Measurements from ENCODE around the gene POLR3B.
"Not testable (repeated sequence)": the region's sequence is repeated elsewhere in the genome, so short reads cannot be mapped to it uniquely, and the experiment has no call there.

The POLR3B gene

DNA sequence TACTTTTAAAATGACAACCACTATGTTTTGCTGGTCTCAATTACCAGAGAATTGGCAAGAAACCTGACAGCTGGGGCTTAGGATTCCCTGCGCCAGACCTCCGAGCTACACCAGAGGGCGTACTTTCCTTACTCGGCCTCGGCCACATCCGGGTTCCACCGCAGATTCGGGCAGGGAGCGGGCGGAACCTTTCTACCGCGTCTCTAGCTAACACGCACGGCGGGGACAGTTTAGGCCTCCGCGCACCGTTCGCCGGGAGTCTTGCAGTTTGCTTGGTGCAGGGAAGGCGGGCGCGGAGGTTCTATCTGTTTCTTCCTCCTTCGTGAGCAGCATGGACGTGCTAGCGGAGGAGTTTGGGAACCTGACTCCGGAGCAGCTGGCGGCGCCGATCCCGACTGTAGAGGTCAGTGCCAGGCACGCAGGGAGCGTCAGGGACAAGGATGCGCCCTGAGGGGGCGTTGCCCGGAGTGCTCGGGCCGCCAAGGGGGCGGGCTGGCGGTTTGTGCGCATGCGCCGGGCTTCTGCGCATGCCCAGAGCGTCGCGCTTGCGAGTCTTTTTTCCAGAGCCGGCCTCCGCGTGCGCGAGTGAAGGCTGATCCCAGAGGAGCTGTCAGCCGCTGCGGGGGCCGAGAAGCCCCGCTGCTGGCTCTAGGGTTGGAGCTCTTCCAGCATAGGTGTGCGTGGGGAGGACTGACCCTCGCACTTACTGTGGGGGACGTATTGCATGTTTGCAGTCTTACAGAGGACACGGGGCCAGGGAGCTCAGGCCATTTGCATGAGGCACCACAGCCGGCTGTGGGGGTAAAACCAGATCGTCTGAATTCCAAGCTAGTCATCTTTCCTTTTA, at the start of gene POLR3B:
Gene POLR3B (plus strand): TSS at position 200 of the 847 bp plus-strand sequence. CDS start 132 bp downstream, at position 332.
- FAIRE-seq: no peak

DNA sequence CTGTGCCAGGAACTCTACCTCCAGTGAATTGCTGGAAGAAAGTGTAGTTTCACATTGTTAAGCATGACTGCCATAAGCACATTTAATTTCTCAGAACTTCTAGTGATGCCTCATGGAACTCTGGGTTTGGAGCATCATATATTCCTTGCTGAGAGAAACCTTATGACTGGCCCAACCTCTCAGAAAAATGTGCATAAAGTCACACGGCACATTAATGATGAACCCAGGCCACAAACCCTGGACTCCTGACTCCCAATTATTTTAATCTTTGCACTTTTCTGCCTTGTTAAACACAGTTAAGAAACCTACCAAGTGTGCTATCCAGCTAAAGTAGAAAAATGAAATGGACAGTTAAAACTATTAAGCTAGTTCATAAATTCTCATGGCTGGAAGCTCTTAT, 49.4 kb upstream of the POLR3B start:
- FAIRE-seq: no peak

DNA sequence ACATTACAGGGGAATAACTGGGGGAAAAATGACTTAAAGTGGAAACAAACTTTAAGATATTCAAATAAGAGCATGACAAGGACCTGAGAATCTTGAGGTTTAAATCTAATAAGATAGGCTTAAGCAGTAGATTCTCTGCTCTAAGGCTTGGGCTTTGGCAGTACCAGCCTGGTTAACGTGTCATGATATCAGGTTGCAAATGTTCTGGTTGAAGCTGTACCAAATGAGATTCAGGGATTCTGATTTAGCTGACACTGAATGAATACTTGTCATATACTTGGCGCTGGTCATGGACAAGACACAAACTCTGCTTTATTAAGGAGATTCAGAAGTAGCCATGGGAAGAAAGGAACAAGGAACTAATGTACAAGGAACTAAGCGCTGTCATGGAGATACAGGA, 48.9 kb upstream of the POLR3B start:
- FAIRE-seq: no peak

DNA sequence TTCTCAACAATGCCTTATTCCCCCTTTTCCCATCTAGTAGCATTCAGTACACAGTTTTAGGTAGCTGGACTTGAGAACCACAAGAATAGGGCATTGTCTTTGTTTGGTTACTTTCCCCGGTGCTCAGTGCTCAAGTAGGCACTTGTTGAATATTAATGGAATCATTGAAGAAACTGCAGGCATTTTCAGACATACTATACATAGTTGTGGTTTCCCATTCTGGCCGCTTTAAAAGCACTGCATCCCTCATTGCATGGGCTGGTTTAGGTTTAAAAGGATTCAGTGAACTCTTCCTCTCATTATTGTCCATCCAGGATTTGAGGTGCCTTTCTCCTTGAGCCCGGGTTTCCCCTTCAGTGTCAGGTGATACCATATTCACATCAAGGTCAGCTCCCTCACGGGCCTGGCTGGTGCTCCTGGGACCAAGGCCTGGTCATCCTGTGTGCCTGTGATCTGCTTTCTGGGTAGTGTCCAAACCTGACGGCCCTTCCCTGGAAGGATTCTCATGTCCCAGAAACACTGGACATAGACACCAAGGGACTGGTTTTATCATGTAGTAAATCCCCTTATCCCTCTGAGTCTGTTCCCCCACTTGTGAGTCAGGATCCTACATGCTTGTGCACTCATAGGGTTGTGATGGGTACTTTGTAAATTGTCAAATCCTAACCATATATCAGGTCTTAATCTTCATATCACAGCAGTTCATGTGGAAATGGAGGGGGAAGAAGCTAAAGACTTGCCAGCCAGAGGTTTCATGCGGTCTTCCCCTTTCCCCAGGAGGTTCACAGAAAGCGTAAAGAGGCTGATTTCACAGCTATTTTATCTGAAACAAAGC, 47.7 kb upstream of the POLR3B start:
- FAIRE-seq: no peak

DNA sequence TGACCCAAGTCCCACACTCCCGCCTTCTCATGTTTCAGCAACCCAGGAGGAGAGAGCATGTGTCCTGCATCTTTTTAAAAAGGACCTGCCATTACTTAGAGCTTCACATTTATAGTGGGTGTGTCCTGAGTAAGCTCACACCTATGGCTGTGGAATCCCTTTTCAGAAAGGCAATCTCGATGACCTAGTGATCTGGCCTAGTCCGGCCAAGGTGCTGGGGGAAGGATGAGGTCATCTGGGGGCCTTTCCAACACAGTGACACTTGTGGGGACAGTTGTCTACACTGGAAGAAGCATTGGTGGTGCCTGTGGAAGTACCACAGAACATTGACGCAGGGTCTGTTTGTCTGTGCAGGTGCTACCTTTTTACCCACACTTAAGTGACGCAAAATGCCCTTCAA, 46.9 kb upstream of the POLR3B start:
- no peak for FAIRE-seq

DNA sequence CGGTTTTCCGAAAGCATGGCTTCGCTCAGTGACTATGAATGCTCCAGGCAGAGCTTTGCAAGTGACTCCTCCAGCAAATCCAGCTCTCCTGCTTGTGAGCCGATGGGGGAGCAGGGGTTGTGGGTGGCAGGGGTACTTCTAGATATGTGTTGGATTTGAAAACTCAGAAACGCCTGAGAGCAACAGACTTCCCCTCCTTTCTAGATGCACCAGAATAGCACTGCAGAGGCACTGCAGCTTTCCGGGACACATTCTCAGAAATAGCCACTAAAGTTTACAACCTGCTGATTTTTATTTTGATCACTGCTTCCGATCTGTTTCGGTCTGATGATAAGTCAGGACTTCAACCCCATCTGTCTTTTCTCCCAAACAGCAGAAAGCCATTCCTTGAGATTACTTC, 46.4 kb upstream of the POLR3B start:
- no peak for FAIRE-seq

DNA sequence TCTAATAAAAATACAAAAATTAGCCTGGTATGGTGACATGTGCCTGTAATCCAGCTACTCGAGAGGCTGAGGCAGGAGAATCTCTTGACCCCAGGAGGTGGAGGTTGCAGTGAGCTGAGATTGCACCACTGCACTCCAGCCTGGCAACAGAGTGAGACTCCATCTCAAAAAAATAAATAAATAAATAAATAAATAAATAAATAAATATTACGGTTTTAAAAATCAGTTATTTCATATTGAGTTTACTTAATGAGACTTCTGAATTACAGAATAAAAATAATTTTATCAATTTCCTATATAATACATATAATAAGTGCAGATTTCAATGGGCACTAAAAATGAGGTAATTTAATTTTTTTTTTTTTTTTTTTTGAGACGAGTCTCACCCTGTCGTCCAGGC, 44.1 kb upstream of the POLR3B start:
- FAIRE-seq: not testable (repeated sequence)

DNA sequence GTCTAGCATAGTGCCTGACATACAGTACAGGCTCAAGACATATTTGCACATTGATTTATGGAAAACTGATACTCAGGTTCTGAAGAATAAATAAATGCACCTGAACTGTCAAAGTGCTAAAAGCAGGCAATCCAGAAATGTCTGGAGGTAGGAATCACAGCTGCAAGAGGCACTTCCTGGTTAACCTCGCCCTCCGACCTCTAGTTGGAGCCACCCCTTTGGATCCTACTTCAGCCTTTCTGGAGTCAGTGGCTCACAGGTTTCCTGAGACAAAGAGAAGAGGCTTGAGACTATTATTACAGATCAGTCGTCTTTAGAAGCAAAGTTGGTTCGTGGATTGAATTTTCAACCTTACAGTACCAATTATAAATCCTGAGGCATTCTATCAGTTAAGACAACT, 42.0 kb upstream of the POLR3B start:
- FAIRE-seq: no peak

DNA sequence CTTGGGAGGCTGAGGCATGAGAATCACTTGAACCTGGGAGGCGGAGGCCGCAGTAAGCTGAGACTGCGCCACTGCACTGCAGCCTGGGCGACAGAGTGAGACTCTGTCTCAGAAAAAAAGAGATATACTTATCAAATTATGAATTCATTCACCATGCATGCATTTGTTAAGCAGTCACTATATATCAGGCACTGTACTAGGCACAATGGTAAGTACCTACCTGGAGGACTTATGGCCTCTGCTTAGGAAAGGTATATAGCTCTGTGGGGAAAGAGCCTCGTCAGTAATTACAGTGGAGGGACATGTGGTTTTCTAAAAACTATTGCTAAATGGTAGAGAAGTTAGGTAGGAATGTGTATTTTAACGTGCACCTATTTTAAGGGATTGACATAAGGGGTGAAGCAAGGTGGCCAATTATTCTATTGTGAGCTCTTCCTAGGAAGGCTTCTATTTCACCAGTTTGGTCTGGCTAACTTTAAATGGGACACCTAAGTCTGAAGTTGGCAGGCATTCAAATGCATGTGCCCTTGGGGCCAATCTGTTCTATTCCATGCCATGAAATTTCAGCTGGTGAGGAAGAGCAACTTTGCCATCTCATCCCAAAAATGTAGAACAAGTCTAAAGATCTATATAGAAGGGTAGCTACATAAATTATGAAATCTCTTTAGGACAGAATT, 40.0 kb upstream of the POLR3B start:
- no peak for FAIRE-seq

DNA sequence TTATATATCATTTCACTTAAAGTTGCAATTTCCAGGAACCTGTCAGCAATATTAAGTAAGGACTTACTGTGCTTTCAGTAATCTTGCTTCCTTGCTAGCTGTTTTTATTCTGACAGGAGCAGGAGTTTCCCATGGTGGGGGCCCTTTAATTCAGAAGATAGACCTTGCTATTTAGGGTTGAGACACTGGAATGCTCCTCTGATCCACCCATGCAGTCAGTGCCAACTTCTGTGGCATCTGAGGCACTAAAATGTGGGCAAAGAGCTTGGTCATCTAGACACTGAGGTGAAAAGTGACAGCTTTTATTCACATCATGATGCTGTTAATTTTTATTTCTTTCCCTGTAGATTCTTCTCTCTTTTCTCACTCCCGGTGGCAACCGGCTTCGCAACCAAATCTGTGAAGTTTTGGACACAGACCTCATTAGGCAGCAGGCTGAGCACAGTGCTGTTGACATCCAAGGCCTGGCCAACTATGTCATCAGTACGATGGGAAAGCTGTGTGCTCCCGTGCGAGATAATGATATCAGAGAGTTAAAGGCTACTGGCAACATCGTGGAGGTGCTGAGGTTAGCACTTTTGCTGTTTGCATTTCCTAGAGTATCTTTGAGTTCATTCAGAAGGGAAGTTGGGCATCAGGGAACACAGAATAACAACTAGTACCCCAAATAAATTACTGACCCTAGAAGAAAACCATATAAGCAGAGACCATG, 36.3 kb upstream of the POLR3B start:
- no peak for FAIRE-seq

DNA sequence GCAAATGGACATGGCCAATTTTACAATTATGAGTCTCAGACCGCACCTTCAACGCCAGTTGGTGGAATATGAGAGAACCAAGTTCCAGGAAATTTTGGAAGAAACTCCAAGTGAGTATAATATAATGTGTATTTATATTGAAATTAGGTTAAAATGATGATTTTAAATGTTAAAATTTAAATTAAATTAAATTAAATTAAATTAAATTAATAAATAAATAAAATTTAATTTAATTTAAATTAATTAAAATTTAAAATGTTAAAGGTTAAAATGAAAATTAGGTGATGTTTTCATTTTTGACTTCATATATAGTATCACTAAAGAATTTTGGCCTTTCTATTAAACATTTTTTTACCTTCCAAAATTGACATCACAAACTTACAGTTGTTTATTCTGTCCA, 34.0 kb upstream of the POLR3B start:
- FAIRE-seq: peak; percentile 92

DNA sequence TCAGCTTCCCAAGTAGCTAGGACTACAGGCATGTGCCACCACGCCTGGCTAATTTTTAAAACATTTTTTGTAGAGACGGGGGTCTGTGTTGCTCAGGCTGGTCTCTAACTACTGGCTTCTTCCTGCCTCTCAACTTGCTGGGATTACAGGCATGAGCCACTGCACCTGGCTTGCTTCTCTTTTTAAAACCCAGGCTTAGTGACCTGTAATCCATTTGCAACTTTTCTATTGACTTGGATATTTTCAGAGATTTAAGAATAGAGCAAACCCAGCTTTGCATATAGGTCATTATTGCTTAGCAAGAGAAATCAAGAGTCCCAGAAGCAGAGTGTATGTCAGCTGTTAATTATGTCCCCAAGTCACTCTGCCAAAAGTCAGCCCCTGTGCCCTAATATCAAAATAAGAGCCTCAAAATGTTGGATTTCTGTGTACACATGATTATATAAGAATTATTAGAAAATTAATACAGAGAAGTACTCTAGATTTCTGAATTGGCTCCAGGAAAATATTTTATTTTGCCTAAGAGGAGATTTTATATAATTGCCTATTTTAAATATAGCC, 30.2 kb upstream of the POLR3B start:
- no peak for FAIRE-seq

DNA sequence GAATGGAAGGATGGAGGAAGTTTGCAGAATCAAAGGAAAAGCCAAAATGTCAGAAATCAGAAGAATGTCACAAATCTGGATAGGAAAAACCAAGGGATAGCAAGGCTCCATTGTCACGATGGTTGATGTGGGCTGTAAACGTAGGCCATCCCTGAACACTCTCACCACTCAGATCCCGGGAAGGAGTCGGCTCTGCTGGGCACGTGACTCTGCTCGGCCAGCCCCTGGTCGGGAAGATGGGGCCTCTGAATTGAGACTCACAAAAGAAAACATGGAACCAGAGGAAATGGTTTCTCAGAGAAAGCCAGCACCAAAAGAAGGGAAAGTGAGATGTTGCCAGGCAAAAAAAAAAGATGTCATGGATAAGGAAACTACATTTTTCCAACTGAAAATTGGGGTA, 28.8 kb upstream of the POLR3B start:
- FAIRE-seq: no peak

DNA sequence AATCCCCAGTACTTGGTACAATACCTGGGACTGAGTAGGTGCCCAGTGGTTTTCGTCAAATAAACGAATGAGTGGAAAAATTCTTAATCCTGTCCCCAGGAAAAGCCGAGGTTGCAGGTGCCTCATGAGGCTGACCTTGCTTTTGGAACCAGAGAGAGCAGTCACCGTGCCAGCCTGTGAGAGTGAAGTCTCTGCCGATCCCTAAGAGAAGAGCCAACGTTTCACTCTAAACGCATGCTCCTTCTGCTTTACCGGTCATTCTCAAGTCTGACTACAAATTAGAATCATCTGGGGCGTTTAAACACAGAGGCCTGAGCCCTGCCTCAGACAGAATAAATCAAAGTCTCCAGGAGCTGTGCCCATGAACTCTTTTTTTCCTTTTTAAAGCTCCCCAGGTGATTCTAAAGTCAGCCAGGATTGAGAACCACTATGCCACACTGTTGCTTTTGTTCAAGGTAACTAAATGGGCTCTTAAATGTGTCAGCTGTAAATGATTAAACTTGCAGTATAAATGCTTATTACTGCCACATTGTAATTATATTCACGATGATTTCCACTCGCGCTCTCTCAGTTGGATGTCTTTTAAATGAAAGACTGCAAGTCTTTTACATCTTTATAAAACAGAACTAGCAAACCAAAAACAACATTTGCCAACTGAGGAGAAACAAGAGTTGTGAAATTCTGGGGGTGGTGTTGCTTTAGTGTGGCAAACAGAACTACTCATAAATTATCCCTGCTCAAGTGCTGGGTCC, 28.1 kb upstream of the POLR3B start:
- FAIRE-seq: no peak

DNA sequence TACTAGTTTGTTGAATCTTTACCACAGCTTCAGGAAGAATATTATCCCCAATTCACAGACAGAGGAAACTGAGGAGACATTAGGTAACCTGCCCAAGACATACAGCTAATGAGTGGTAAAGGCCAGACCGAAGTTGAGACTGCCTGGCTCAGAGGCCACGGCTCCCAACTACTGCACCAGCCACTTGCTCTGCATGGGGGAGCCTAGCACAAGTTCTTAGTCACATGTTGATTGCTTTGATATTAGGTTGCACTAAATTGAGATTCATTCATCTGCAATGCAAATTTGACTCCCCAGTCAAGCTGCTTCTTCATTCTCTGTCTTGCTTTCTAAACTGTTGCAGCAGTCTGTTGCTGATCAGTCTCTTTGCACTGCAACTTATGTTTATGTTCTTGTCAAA, 25.9 kb upstream of the POLR3B start:
- FAIRE-seq: no peak

DNA sequence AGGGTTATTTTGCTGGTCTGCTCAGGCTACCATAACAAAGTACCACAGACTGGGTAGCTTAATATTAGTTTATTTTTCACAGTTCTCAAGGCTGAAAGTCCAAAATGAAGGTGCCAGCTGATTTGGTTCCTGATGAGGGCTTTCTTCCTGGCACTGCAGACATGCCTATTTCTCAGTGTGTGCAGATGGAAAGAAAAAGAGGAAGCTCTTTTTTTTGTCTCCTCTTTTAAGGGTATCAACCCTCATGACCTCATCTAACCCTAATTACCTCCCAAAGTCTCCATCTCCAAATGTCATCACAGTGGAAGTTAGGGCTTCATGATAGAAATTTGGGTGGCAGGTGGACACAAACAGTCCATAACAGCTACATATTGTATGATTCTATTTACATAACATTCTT, 25.0 kb upstream of the POLR3B start:
- no peak for FAIRE-seq

DNA sequence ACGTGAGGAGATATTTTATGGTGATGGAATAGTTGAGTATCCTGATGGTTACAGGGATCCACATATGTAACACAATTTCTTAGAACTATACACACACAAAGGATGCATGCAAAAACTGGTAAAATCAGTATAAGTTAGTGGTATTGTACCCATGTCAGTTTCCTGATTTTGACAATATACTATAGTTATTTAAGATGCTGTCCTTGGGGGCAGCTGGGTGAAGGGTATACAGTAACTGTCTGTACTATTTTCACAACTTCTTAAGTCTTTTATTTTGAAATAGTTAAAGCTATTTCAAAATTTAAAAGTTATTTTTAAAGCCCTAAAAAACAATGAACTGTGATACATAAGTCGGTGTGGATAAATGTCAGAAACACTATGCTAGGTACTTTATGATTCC, 24.5 kb upstream of the POLR3B start:
- FAIRE-seq: no peak

DNA sequence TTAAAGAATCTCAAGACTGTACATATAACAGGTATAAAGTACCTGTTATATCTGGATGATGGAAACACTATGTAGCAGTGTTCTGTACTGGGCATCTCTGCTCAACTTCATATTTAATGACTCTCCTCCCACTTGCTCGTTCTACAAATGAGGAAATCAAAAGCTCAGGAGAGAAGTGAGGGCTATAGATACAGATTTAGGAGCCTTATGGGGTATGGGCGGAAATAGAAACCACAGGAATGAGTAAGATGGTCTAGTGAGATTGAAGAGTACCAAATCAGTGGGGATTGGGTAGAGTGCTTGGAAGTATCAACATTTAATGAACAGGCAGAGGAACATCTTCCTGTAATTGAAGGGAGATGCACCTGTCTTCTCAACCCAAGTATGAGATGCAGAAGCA, 23.8 kb upstream of the POLR3B start:
- no peak for FAIRE-seq

DNA sequence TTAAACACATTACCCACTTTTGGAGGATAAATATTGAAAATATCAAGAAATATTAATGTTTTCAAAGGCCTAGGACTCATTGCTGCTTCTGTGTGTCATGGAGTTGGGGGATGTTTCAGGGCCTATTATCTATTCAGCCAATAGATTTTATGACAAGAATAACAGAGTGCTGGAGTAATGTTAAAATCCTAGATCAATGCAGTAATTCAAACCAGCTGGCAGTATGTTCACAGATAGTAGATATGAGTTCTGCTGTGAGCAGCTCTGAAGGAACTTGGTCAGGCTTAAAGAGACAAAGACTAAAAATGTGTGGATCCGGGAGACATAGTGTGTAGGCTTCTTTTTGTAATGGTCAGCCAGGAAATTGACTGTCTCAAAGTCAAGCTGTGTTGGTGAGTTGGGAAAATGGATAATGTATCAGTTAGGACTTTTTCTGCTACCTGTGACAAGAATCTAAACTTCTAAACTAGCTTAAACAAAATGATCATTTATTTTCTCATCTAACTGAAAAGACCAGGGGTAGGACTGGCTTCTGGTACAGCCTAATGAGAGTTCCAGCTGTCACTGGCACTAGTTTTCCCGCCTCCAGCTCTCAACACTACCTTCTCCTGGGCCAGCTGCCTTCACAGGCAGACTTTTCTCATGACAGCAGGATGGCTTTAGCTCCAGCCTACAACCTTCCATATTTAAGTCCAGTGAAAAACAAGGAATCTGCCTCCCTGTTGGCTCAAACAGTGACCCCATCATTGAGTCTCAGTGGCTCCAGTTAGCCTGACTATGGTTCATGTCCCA, 16.3 kb upstream of the POLR3B start:
- no peak for FAIRE-seq

DNA sequence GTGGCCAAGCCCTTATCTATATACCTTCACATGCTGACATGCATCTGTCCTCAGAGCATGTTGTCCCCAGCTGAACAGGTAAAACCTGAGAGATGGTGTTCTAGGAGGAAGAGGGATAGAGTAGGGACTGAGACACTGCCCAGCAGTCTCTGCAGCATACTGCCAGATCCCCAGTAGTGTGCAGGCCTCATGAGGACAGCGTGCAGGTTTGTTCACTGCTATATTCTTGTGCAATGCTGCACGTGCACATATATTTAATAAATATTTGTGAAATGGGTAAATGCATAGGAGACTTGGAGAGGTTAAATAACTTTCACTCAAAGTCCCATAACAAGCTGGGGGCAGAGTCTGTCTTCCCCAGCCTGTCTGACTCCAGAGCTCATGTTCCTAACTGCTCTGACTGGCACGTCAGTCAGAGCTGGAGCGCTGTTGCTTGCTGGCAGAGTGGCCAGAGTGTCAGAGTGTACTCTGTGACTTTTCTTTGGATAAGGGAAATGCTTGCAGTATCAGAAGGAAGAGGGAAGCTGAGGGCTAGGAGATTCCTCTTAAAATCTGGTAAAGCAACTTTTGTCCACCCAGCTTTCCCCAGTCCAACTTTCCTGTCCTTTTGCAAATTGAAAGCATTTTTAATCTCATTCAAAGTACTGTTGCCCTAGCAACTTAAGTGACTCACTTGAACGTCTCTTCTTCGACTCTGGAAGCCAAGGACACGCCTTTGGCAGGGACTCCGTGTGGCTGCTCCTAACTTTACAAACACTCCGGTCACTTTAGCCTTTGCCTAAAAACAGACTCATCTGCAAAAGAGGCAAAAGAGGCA, 14.9 kb upstream of the POLR3B start:
- FAIRE-seq: no peak

Data from A204.1 (cell line).